Kidney epithelial cell (primary cell): ENCODE measurements around the gene SH3BGRL. TPM values are rescaled to one million over a fixed set of nuclear protein-coding genes. Genes with fewer than 3 reads are reported as not detected.
"Not testable (repeated sequence)": the region's sequence is repeated elsewhere in the genome, so short reads cannot be mapped to it uniquely, and the experiment has no call there.

Source experiments
- DNase-seq: peaks from one replicate; pipeline ENCODE4 v3.0.0-alpha.2; 2010; ENCODE audit warnings: low read depth
- H3K27me3 ChIP-seq: 2 replicates; pipeline ENCODE4 v1.6.0; 2011; ENCODE audit warnings: low read length; ENCODE audit not compliant: control insufficient read depth, insufficient read depth
- H3K36me3 ChIP-seq: 2 replicates; pipeline ENCODE4 v1.5.1; 2011; ENCODE audit warnings: low read length; ENCODE audit not compliant: control insufficient read depth, insufficient read depth
- H3K4me3 ChIP-seq: 2 replicates; pipeline ENCODE4 v1.5.1; 2011; ENCODE audit warnings: low read depth, mild to moderate bottlenecking, control low read depth, low read length
- total RNA-seq: library from RNA; depleted of rRNA; stranded (reverse); fragments of >200 nt; gene quantifications from 2 replicates; pipeline ENCODE4 v1.2.3, GENCODE V29; 2015
- TF ChIP-seq, protein P1 (sequence below): IDR thresholded peaks from 2 replicates; pipeline ENCODE4 v1.5.1; 2011; ENCODE audit warnings: mild to moderate bottlenecking, moderate library complexity, low read length, control low read depth, inconsistent platforms; ENCODE audit not compliant: insufficient read depth, poor library complexity, severe bottlenecking

Gene SH3BGRL
- total RNA-seq, 1 donor from 2014 or later, result 32.9 TPM

DNA sequence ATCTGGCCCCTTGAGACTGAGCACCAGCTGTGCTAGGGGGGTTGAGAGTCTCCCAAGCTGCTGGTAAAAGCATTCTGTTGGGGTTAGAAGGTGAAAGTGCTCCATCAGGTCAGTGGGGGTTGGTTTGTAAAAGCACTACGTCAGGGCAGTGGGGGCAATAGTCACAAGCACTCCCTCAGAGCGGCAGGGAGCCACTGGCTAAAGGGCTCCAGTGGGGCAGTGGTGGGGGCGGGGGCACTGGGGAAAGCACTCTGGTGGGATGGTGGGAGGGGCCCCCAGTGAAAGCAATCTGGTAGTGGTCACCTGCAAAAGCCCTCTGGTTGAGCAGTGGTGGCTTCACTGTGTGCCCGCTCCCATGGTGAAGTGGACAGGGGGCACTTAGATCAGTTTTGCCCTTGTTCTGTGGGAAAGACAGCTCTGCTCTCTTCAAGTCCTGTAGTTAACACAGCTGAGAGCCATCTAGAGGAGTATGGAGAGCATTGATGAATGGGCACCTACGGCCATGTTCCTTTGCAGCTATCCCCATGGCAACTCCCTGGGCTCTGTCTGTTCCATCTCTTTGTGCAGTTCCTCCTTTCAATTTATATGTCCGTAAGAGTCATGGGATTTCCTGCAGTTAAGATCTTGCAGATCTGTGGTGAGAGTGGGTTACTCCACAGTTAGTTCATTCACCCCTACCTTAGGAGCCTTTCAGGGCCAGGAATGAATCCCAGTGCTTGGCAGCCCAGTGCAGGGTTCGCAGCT lies 106.4 kb downstream of the SH3BGRL start:
- TF ChIP-seq, protein P1, sequence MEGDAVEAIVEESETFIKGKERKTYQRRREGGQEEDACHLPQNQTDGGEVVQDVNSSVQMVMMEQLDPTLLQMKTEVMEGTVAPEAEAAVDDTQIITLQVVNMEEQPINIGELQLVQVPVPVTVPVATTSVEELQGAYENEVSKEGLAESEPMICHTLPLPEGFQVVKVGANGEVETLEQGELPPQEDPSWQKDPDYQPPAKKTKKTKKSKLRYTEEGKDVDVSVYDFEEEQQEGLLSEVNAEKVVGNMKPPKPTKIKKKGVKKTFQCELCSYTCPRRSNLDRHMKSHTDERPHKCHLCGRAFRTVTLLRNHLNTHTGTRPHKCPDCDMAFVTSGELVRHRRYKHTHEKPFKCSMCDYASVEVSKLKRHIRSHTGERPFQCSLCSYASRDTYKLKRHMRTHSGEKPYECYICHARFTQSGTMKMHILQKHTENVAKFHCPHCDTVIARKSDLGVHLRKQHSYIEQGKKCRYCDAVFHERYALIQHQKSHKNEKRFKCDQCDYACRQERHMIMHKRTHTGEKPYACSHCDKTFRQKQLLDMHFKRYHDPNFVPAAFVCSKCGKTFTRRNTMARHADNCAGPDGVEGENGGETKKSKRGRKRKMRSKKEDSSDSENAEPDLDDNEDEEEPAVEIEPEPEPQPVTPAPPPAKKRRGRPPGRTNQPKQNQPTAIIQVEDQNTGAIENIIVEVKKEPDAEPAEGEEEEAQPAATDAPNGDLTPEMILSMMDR, result no peak
- H3K4me3 ChIP-seq, result no peak overlapping the region
- no peaks in the 10 kb centered on the region for H3K27me3 ChIP-seq
- DNase-seq, result no peak
- no peaks in the 10 kb centered on the region for H3K36me3 ChIP-seq

DNA sequence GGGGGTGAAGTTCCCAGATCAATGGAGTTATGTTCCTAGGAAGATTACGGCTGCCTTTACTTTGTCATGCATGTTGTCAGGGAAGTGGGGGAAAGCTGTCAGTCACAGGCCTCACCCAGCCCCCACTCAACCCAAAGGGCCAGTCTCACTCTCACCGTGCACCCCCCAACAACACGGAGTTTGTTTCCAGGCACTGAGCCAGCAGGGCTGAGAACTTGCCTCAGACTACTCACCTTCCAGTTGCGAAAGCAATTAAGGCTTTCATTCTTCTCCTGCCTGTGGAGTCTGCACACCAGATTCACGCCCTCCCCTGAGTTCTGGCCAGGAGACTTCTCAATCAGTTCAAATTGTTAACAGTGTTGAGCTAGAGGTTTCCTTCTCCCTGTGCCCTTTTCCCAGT lies 114.3 kb downstream of the SH3BGRL start:
- Histone ChIP-seq H3K4me3 (no peak overlapping the region), H3K27me3 (no peaks in the 10 kb centered on the region), H3K36me3 (no peaks in the 10 kb centered on the region)
- DNase-seq, result no peak
- TF ChIP-seq, protein P1, result no peak

DNA sequence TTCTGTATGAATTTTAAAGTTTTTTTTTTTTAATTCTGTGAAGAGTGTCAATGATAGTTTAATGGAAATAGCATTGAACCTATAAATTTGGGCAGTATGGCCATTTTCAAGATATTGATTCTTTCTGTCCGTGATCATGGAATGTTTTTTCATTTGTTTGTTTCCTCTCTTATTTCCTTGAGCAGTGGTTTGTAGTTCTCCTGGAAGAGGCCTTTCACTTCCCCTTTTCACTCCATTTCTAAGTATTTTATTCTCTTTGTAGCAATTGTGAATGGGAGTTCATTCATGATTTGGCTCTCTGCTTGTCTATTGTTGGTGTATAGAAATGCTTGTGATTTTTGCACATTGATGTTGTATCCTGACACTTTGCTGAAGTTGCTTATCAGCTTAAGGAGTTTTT lies 129.8 kb downstream of the SH3BGRL start:
- not testable (repeated sequence) for H3K4me3 ChIP-seq, H3K27me3 ChIP-seq, DNase-seq, H3K36me3 ChIP-seq

DNA sequence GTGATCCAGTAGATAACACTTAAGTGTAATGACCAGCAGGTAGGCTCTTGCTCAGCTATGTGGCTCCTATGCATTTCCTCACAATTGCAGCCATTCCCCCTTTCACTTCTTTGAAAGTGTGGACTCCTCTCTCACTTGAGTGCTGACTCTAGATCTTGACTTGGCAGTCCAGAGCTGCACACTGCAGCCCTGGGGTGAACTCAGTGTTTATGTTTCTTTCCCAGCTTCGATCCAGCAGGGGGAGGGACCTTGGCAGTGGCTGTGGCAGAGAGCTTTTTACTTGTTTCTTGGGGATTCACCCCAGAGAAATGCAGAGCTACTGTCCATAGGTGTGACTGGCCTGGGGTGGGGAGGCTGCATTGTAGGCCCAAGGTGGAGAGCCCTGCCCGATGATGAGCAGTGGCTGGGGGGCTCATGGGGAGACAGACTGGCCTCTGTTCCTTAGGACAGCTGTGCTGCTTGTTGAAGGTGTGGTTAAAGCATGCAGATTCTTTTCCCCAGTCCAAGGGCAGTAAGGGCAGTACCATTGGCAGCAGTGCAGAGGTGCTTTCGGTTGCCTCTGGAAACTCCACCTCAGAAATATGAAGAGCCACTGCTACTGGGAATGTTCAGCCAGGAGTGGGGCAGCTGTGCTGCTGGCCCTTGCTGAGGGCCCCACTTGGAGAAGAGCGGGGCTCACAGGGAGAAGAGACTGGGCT lies 134.7 kb downstream of the SH3BGRL start:
- TF ChIP-seq, protein P1, result no peak
- no peak for DNase-seq
- H3K4me3 ChIP-seq, result no peak overlapping the region
- H3K36me3 ChIP-seq, result no peaks in the 10 kb centered on the region
- no peaks in the 10 kb centered on the region for H3K27me3 ChIP-seq

DNA sequence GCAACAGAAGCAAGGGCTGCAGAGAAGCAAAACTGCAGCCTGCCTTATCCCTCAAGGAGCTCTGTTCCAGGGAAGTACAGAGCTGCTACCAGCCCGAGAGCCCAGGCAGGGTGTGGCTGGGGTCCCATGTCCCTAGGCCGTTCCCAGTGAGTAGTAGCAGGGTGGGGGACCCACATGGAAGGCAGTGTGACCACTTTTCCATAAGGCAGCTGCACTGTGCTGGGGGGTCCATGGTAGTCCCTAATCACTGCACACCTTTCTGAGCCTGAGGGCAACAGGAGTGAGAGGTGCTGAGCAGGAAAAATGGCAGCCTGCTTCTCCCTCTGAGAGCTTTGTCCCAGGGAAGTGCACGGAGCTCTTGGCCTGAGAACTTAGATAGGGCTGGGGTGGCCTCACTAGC lies 135.9 kb downstream of the SH3BGRL start:
- Histone ChIP-seq H3K36me3 (no peaks in the 10 kb centered on the region), H3K4me3 (no peak overlapping the region), H3K27me3 (no peaks in the 10 kb centered on the region)
- TF ChIP-seq, protein P1, result no peak
- no peak for DNase-seq

DNA sequence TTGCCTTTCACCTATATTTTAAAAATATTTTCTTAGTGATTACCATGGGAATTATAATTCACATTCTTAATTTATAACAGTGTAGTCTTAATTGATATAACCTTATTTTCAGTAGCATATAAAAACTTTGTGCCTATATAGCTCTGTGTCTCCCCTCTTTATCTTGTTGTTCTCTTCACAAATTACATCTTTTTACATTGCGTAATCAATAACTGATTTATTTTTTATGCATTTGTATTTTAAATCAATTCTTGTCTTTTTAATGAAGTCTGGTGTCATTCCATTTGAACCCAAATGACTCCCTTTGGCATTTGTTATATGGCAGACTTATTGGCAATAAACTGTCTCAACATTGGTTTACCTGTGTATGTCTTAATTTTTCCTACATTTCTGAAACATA lies 137.0 kb downstream of the SH3BGRL start:
- no peaks in the 10 kb centered on the region for H3K27me3 ChIP-seq
- DNase-seq, result no peak
- TF ChIP-seq, protein P1, result no peak
- no peaks in the 10 kb centered on the region for H3K36me3 ChIP-seq
- no peak overlapping the region for H3K4me3 ChIP-seq

DNA sequence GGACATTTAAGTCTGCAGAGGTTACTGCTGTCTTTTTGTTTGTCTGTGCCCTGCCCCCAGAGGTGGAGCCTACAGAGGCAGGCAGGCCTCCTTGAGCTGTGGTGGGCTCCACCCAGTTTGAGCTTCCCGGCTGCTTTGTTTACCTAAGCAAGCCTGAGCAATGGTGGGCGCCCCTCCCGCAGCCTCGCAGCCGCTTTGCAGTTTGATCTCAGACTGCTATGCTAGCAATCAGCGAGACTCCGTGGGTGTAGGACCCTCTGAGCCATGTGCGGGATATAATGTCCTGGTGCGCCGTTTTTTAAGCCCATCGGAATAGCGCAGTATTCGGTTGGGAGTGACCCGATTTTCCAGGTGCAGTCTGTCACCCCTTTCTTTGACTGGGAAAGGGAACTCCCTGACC lies 143.4 kb downstream of the SH3BGRL start:
- DNase-seq, H3K36me3 ChIP-seq: not testable (repeated sequence)

More for the DNA sequence above, 143.4 kb downstream of the SH3BGRL start:
- H3K27me3 ChIP-seq, H3K4me3 ChIP-seq: not testable (repeated sequence)
